A673 (cell line): Measurements from ENCODE around the gene NR4A3. TPM values are rescaled to one million over a fixed set of nuclear protein-coding genes. Genes with fewer than 3 reads are reported as not detected.

Experiments
- BruUV-seq: library from RNA; stranded (reverse); fragments of 400-500 nt; replicated peaks from 2 replicates; lab custom pipeline; 2021; lab: Mats Ljungman, UMichigan
- CTCF ChIA-PET: fragments of 300-600 bp; sonication (Branson Sonifier 250); formaldehyde crosslinking; loops from one replicate; lab custom pipeline; 2022; ENCODE audit warnings: antibody characterized with exemption; lab: Charles Lee
- POLR2A ChIA-PET: fragments of 300-600 bp; sonication (Branson Sonifier 250); formaldehyde crosslinking; loops from one replicate; lab custom pipeline; 2022; ENCODE audit warnings: antibody characterized with exemption; ENCODE audit not compliant: low non-redundant PET; lab: Charles Lee
- DNase-seq: peaks from one replicate; pipeline ENCODE4 v3.0.0-alpha.2; 2015; ENCODE audit warnings: low spot score
- H3K27ac ChIP-seq: fragments of 200-600 bp; sonication (generic); 2 replicates; pipeline ENCODE4 v1.5.1; 2016; ENCODE audit warnings: mixed run types, low read depth, mild to moderate bottlenecking, mixed read lengths, antibody characterized with exemption, low read length; ENCODE audit not compliant: poor library complexity, severe bottlenecking
- H3K27me3 ChIP-seq: fragments of 200-600 bp; sonication (generic); replicated peaks from 2 replicates; pipeline ENCODE4 v1.6.1; 2017; ENCODE audit warnings: mixed run types, low read depth, mild to moderate bottlenecking, mixed read lengths, antibody characterized with exemption, low read length; ENCODE audit not compliant: insufficient read depth, poor library complexity
- H3K36me3 ChIP-seq: fragments of 200-600 bp; sonication (generic); 2 replicates; pipeline ENCODE4 v1.6.1; 2016; ENCODE audit warnings: mixed run types, mild to moderate bottlenecking, mixed read lengths, antibody characterized with exemption, low read length; ENCODE audit not compliant: insufficient read depth, poor library complexity, severe bottlenecking
- H3K4me1 ChIP-seq: fragments of 200-600 bp; sonication (generic); 2 replicates; pipeline ENCODE4 v1.6.1; 2017; ENCODE audit warnings: mixed run types, mild to moderate bottlenecking, mixed read lengths, antibody characterized with exemption, low read length; ENCODE audit not compliant: insufficient read depth, poor library complexity, severe bottlenecking
- H3K4me3 ChIP-seq: fragments of 200-600 bp; sonication (generic); 2 replicates; pipeline ENCODE4 v1.5.1; 2016; ENCODE audit warnings: low read depth, mixed run types, mild to moderate bottlenecking, mixed read lengths, low read length; ENCODE audit not compliant: poor library complexity, severe bottlenecking
- H3K9me3 ChIP-seq: fragments of 200-600 bp; sonication (generic); 2 replicates; pipeline ENCODE4 v1.6.1; 2016; ENCODE audit warnings: mixed run types, low read depth, mild to moderate bottlenecking, mixed read lengths, antibody characterized with exemption, low read length; ENCODE audit not compliant: poor library complexity, severe bottlenecking
- CTCF ChIP-seq: fragments of 300-800, 200-600 bp; sonication (generic); conservative IDR thresholded peaks from 2 replicates; pipeline ENCODE4 v1.5.1; 2017; ENCODE audit warnings: low read depth, mild to moderate bottlenecking, antibody characterized with exemption, low read length, moderate library complexity, mixed read lengths
- EZH2 ChIP-seq: fragments of 200-600 bp; sonication (generic); IDR thresholded peaks from 2 replicates; pipeline ENCODE4 v1.6.1; 2017; ENCODE audit warnings: borderline replicate concordance, low read depth, mild to moderate bottlenecking, mixed read lengths, antibody characterized with exemption, low read length; ENCODE audit not compliant: poor library complexity, severe bottlenecking
- intact Hi-C: fragments of 100-400 bp; cut with micrococcal nuclease; formaldehyde crosslinking; loops from one replicate; pipeline ENCODE4 v1.10.0; 2022; ENCODE audit not compliant: unreplicated experiment
- total RNA-seq: library from RNA; stranded (reverse); gene quantifications from 2 replicates; pipeline ENCODE4 v1.2.3, GENCODE V29; 2021

Gene NR4A3
- total RNA-seq, 1 experiment from 2014 or later = 6.4 TPM

DNA sequence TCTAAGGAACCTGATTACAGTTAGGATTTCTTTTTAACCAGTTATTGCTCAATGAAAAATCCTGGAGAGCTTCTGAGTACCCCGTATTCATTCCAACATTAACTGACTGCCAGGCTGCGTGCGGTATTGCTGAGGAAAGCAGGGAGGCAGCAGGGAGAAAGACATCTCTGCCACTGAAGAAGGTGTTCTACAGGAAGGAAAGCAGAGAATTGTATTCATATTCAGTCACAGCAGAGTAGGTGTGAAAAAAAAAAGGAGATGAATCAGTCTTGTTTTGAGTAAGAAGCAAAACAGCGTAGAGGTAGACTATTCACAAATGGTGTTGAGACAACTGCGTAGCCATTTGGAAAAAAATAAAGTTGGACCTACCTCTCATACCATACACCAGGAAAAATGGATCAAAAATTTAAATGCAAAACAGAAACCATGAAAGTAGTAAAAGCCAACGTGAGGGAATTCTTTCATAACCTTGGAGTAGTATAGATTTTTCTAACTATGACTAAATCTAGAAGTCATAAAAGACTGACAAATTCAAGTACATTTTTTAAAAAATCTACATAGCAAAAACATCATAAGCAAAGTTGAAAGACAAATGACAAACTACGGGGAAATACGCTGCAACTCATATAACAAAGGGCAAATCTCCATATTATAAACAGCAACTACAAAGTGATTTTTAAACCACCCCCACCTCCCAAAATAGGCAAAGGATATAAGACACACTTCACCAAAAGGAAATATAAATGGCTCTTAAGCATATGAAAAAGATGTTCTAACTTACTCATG, 9.9 kb upstream of the NR4A3 start:
- TF ChIP-seq CTCF (no peak), EZH2 (no peak)
- intact Hi-C loops = no loop called here
- no TSS peak for BruUV-seq
- ChIA-PET CTCF (no interaction called here), POLR2A (no interaction called here)
- Histone ChIP-seq H3K27me3 (no peaks in the 10 kb centered on the region), H3K4me3 (no peak overlapping the region), H3K9me3 (no peaks in the 10 kb centered on the region), H3K36me3 (no peaks in the 10 kb centered on the region), H3K4me1 (peaks cover 30% of the 10 kb centered on the region), H3K27ac (no peak overlapping the region)
- DNase-seq = no peak

- no peak for DNase-seq
- ChIA-PET POLR2A (no interaction called here), CTCF (no interaction called here)
- Histone ChIP-seq H3K27me3 (no peaks in the 10 kb centered on the region), H3K4me3 (no peak overlapping the region), H3K9me3 (no peaks in the 10 kb centered on the region), H3K27ac (no peak overlapping the region), H3K4me1 (peaks cover 22% of the 10 kb centered on the region), H3K36me3 (no peaks in the 10 kb centered on the region)
- BruUV-seq = no TSS peak
- intact Hi-C loops = no loop called here
- TF ChIP-seq EZH2 (no peak), CTCF (no peak)
Observed at GRCh38 chr9:99813739-99814138, 7.9 kb upstream of the NR4A3 start.

GRCh38 chr9:99814359-99814758, 7.3 kb upstream of the NR4A3 start:
- ChIA-PET CTCF (no interaction called here), POLR2A (no interaction called here)

More at GRCh38 chr9:99814359-99814758, 7.3 kb upstream of the NR4A3 start:
- intact Hi-C loops = no loop called here
- DNase-seq = no peak
- Histone ChIP-seq H3K4me3 (no peak overlapping the region), H3K4me1 (peaks cover 21% of the 10 kb centered on the region), H3K27ac (no peak overlapping the region), H3K27me3 (no peaks in the 10 kb centered on the region), H3K36me3 (no peaks in the 10 kb centered on the region), H3K9me3 (no peaks in the 10 kb centered on the region)
- TF ChIP-seq EZH2 (no peak), CTCF (no peak)
- BruUV-seq = no TSS peak
